Neural cell (in vitro differentiated cells): ENCODE results near the gene GLE1. TPM values are rescaled to one million over a fixed set of nuclear protein-coding genes. Genes with fewer than 3 reads are reported as not detected.

Experiments
- H2AFZ ChIP-seq: fragments of 200-600, 300-800 bp; sonication (generic), shearing (Covaris generic); 2 replicates; pipeline ENCODE4 v1.6.0; 2014; ENCODE audit warnings: low read depth, mild to moderate bottlenecking, antibody characterized with exemption, low read length, moderate library complexity
- H3F3A ChIP-seq: fragments of 200-600 bp; shearing (Covaris generic); 2 replicates; pipeline ENCODE4 v1.6.1; 2016; ENCODE audit warnings: mild to moderate bottlenecking, moderate library complexity, mixed read lengths, antibody characterized with exemption, low read length; ENCODE audit not compliant: insufficient read depth, poor library complexity, severe bottlenecking
- H3K27ac ChIP-seq: fragments of 200-600, 300-800 bp; sonication (generic), shearing (Covaris generic); 2 replicates; pipeline ENCODE4 v1.5.1; 2014; ENCODE audit warnings: mild to moderate bottlenecking, low read length, moderate library complexity
- H3K27me3 ChIP-seq: fragments of 300-800, 200-600 bp; sonication (generic), shearing (Covaris generic); 2 replicates; pipeline ENCODE4 v1.6.0; 2014; ENCODE audit warnings: mild to moderate bottlenecking, low read depth, low read length, moderate library complexity; ENCODE audit not compliant: insufficient read depth
- H3K36me3 ChIP-seq: fragments of 300-800, 200-600 bp; sonication (generic), shearing (Covaris generic); 2 replicates; pipeline ENCODE4 v1.5.1; 2014; ENCODE audit warnings: mild to moderate bottlenecking, antibody characterized with exemption, low read length, moderate library complexity; ENCODE audit not compliant: insufficient read depth
- H3K4me2 ChIP-seq: fragments of 300-800, 200-600 bp; sonication (generic), shearing (Covaris generic); 2 replicates; pipeline ENCODE4 v1.6.0; 2014; ENCODE audit warnings: mild to moderate bottlenecking, low read length
- H3K4me3 ChIP-seq: fragments of 300-800, 200-600 bp; sonication (generic), shearing (Covaris generic); 2 replicates; pipeline ENCODE4 v1.5.1; 2014; ENCODE audit warnings: mild to moderate bottlenecking, low read length, moderate library complexity
- H3K79me2 ChIP-seq: fragments of 200-600 bp; shearing (Covaris generic); replicated peaks from 2 replicates; pipeline ENCODE4 v1.6.0; 2014; ENCODE audit warnings: mild to moderate bottlenecking, low read length, moderate library complexity; ENCODE audit not compliant: insufficient read depth
- H3K9ac ChIP-seq: fragments of 300-800, 200-600 bp; sonication (generic), shearing (Covaris generic); 2 replicates; pipeline ENCODE4 v1.6.1; 2016; ENCODE audit warnings: mild to moderate bottlenecking, low read length, mixed read lengths
- H3K9me2 ChIP-seq: fragments of 200-600 bp; shearing (Covaris generic); 2 replicates; pipeline ENCODE4 v1.6.1; 2016; ENCODE audit warnings: mild to moderate bottlenecking, low read length, mixed read lengths; ENCODE audit not compliant: insufficient read depth
- H3K9me3 ChIP-seq: fragments of 200-600, 300-800 bp; sonication (generic), shearing (Covaris generic); 2 replicates; pipeline ENCODE4 v1.6.1; 2016; ENCODE audit warnings: mild to moderate bottlenecking, mixed run types, low read length, moderate library complexity, mixed read lengths
- H4K20me1 ChIP-seq: fragments of 200-600 bp; shearing (Covaris generic); 2 replicates; pipeline ENCODE4 v1.6.1; 2016; ENCODE audit warnings: mild to moderate bottlenecking, mixed run types; ENCODE audit not compliant: insufficient read depth
- EP300 ChIP-seq: fragments of 450-650 bp; conservative IDR thresholded peaks from 2 replicates; pipeline ENCODE4 v1.6.1; 2014; ENCODE audit warnings: antibody characterized with exemption, mild to moderate bottlenecking, moderate library complexity; ENCODE audit not compliant: poor library complexity, severe bottlenecking
- EZH2 ChIP-seq: fragments of 200-600, 300-800 bp; shearing (Covaris generic), sonication (generic); IDR thresholded peaks from 2 replicates; pipeline ENCODE4 v1.6.1; 2014; ENCODE audit warnings: antibody characterized with exemption, low read length, borderline replicate concordance, mild to moderate bottlenecking; ENCODE audit not compliant: insufficient read depth, poor library complexity, severe bottlenecking
- MXI1 ChIP-seq: fragments of 450-650 bp; conservative IDR thresholded peaks from 2 replicates; pipeline ENCODE4 v1.6.1; 2014; ENCODE audit warnings: antibody characterized with exemption, mild to moderate bottlenecking; ENCODE audit not compliant: poor library complexity, severe bottlenecking
- POLR2AphosphoS5 ChIP-seq: IDR thresholded peaks from 2 replicates; pipeline ENCODE4 v1.6.1; 2012
- RAD21 ChIP-seq: fragments of 450-650 bp; conservative IDR thresholded peaks from 2 replicates; pipeline ENCODE4 v1.6.1; 2014; ENCODE audit warnings: antibody characterized with exemption, mild to moderate bottlenecking, moderate library complexity
- SMC3 ChIP-seq: fragments of 450-650 bp; conservative IDR thresholded peaks from 2 replicates; pipeline ENCODE4 v1.6.1; 2014; ENCODE audit warnings: antibody characterized with exemption, mild to moderate bottlenecking, moderate library complexity; ENCODE audit not compliant: poor library complexity
- TAF1 ChIP-seq: IDR thresholded peaks from 2 replicates; pipeline ENCODE4 v1.6.1; 2012; ENCODE audit warnings: low read depth
- polyA plus RNA-seq: library from polyadenylated mRNA; depleted of rRNA; stranded (reverse); fragments of >200 nt; gene quantifications from 2 replicates; pipeline ENCODE4 v1.2.3, GENCODE V29; 2014
- TF ChIP-seq, protein P1 (sequence below): IDR thresholded peaks from 2 replicates; pipeline ENCODE4 v1.6.1; 2012; ENCODE audit warnings: borderline replicate concordance
- TF ChIP-seq, protein P2 (sequence below): fragments of 450-650 bp; IDR thresholded peaks from 2 replicates; pipeline ENCODE4 v1.5.1; 2014; ENCODE audit warnings: antibody characterized with exemption, mild to moderate bottlenecking, moderate library complexity; ENCODE audit not compliant: poor library complexity, severe bottlenecking

The GLE1 gene
- polyA plus RNA-seq, 1 donor from 2014 or later = 29.6 TPM

DNA sequence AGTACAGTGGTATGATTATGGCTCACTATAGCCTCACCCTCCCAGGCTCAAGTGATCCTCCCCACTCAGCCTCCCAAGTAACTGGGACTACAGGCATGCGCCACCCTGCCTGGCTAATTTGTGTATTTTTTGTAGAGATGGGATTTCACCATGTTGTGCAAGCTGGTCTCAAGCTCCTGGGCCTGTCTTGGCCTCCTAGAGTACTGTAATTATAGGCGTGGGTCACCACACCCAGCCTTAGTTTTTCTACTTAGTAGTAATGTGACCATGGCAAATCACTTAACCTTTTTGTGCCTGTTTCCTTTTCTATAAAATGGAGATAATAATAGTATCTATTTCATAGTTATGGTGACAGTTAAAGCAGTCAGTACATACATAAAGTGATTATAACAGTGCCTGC, 22.2 kb downstream of the GLE1 start:
- Histone ChIP-seq H3K4me2 (no peak overlapping the region), H3K4me3 (no peak overlapping the region), H3F3A (no peaks in the 10 kb centered on the region), H3K9me3 (no peaks in the 10 kb centered on the region), H3K27ac (no peak overlapping the region), H3K79me2 (no peaks in the 10 kb centered on the region), H3K9ac (no peak overlapping the region), H2AFZ (no peak overlapping the region), H3K9me2 (no peaks in the 10 kb centered on the region), H3K36me3 (no peaks in the 10 kb centered on the region), H3K27me3 (no peaks in the 10 kb centered on the region), H4K20me1 (no peaks in the 10 kb centered on the region)
- TF ChIP-seq EZH2 (no peak), SMC3 (no peak), MXI1 (no peak), RAD21 (no peak), POLR2AphosphoS5 (no peak), TAF1 (no peak), EP300 (no peak)
- TF ChIP-seq, protein P1, sequence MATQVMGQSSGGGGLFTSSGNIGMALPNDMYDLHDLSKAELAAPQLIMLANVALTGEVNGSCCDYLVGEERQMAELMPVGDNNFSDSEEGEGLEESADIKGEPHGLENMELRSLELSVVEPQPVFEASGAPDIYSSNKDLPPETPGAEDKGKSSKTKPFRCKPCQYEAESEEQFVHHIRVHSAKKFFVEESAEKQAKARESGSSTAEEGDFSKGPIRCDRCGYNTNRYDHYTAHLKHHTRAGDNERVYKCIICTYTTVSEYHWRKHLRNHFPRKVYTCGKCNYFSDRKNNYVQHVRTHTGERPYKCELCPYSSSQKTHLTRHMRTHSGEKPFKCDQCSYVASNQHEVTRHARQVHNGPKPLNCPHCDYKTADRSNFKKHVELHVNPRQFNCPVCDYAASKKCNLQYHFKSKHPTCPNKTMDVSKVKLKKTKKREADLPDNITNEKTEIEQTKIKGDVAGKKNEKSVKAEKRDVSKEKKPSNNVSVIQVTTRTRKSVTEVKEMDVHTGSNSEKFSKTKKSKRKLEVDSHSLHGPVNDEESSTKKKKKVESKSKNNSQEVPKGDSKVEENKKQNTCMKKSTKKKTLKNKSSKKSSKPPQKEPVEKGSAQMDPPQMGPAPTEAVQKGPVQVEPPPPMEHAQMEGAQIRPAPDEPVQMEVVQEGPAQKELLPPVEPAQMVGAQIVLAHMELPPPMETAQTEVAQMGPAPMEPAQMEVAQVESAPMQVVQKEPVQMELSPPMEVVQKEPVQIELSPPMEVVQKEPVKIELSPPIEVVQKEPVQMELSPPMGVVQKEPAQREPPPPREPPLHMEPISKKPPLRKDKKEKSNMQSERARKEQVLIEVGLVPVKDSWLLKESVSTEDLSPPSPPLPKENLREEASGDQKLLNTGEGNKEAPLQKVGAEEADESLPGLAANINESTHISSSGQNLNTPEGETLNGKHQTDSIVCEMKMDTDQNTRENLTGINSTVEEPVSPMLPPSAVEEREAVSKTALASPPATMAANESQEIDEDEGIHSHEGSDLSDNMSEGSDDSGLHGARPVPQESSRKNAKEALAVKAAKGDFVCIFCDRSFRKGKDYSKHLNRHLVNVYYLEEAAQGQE = no peak
- TF ChIP-seq, protein P2, sequence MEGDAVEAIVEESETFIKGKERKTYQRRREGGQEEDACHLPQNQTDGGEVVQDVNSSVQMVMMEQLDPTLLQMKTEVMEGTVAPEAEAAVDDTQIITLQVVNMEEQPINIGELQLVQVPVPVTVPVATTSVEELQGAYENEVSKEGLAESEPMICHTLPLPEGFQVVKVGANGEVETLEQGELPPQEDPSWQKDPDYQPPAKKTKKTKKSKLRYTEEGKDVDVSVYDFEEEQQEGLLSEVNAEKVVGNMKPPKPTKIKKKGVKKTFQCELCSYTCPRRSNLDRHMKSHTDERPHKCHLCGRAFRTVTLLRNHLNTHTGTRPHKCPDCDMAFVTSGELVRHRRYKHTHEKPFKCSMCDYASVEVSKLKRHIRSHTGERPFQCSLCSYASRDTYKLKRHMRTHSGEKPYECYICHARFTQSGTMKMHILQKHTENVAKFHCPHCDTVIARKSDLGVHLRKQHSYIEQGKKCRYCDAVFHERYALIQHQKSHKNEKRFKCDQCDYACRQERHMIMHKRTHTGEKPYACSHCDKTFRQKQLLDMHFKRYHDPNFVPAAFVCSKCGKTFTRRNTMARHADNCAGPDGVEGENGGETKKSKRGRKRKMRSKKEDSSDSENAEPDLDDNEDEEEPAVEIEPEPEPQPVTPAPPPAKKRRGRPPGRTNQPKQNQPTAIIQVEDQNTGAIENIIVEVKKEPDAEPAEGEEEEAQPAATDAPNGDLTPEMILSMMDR = no peak

GRCh38 chr9:128528445-128529160, 24.1 kb downstream of the GLE1 start:
- Histone ChIP-seq H3K4me2 (no peak overlapping the region), H3K27me3 (no peaks in the 10 kb centered on the region), H3K79me2 (no peaks in the 10 kb centered on the region), H2AFZ (no peak overlapping the region), H3K36me3 (no peaks in the 10 kb centered on the region), H3K9me3 (no peaks in the 10 kb centered on the region), H4K20me1 (no peaks in the 10 kb centered on the region), H3K9me2 (no peaks in the 10 kb centered on the region), H3K27ac (no peak overlapping the region), H3K4me3 (no peak overlapping the region), H3K9ac (no peak overlapping the region), H3F3A (no peaks in the 10 kb centered on the region)
- TF ChIP-seq, protein P1 = no peak
- TF ChIP-seq EP300 = no peak
- TF ChIP-seq RAD21 = no peak
- TF ChIP-seq, protein P2 = no peak
- TF ChIP-seq EZH2 = no peak
- no peak for TF ChIP-seq TAF1
